Body of pancreas (tissue), 4 donors: ENCODE measurements around the gene TMC1.

Experiments used
- POLR2A ChIP-seq, 3 donors: fragments of 450-650 bp; IDR thresholded peaks; one replicate each; pipeline ENCODE4 v1.6.1; 2016; ENCODE audit warnings: antibody characterized with exemption in 3 of 3, mild to moderate bottlenecking in 2 of 3
- TF ChIP-seq, protein P1 (sequence below), 7 experiments: fragments of 450-650 bp in 4 of 7; fragments of 200-600 bp in 3 of 7; sonication (generic) in 3 of 7; IDR thresholded peaks; one replicate each; pipeline ENCODE4 v1.5.1; 2016 to 2019; ENCODE audit warnings: antibody characterized with exemption in 7 of 7

DNA sequence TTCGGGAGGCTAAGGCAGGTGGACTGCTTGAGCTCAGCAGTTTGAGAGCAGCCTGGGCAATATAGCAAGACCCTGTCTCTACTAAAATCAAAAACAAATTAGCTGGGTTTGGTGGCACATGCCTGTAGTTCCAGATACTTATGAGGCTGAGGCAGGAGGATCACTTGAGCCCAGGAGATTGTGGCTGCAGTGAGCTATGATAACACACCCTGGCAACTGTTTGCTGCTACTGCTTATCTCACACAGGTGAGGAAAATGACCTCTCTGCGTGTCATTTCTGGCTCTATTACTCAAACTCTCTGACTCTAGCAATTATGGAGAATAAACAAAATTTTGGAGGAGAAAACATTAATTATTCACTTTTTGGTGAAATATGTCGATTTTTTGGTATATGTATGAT is 45.3 kb upstream of the TMC1 start:
- TF ChIP-seq, protein P1, sequence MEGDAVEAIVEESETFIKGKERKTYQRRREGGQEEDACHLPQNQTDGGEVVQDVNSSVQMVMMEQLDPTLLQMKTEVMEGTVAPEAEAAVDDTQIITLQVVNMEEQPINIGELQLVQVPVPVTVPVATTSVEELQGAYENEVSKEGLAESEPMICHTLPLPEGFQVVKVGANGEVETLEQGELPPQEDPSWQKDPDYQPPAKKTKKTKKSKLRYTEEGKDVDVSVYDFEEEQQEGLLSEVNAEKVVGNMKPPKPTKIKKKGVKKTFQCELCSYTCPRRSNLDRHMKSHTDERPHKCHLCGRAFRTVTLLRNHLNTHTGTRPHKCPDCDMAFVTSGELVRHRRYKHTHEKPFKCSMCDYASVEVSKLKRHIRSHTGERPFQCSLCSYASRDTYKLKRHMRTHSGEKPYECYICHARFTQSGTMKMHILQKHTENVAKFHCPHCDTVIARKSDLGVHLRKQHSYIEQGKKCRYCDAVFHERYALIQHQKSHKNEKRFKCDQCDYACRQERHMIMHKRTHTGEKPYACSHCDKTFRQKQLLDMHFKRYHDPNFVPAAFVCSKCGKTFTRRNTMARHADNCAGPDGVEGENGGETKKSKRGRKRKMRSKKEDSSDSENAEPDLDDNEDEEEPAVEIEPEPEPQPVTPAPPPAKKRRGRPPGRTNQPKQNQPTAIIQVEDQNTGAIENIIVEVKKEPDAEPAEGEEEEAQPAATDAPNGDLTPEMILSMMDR (IDR thresholded peaks at IDR 0.05): no peak
- no peak for TF ChIP-seq POLR2A (IDR thresholded peaks at IDR 0.05)
